Mucosa of rectum (tissue), 2 donors: ENCODE measurements around the gene GMNN.
A peak's percentile ranks its signal among the peaks of the same experiment; 100 is the strongest.

Experiments used
- H3K27ac ChIP-seq, 2 donors: one replicate each; pipeline ENCODE4 v1.7.0; 2013; ENCODE audit warnings: inconsistent platforms in 2 of 2, low read depth in 2 of 2, low read length in 2 of 2
- H3K27me3 ChIP-seq, 2 donors: one replicate each; pipeline ENCODE4 v1.7.0; 2013; ENCODE audit warnings: low read length in 2 of 2; ENCODE audit not compliant: control insufficient read depth in 2 of 2, insufficient read depth in 2 of 2
- H3K36me3 ChIP-seq, 2 donors: one replicate each; pipeline ENCODE4 v1.7.0; 2013; ENCODE audit warnings: low read length in 2 of 2; ENCODE audit not compliant: control insufficient read depth in 2 of 2, insufficient read depth in 2 of 2
- H3K4me1 ChIP-seq, 2 donors: one replicate each; pipeline ENCODE4 v1.7.0; 2013; ENCODE audit warnings: low read length in 2 of 2, mild to moderate bottlenecking in 1 of 2; ENCODE audit not compliant: control insufficient read depth in 2 of 2, insufficient read depth in 2 of 2
- H3K4me3 ChIP-seq, 2 donors: one replicate each; pipeline ENCODE4 v1.7.0; 2013; ENCODE audit warnings: low read length in 2 of 2
- H3K9ac ChIP-seq, 2 donors: one replicate each; pipeline ENCODE4 v1.7.0; 2013; ENCODE audit warnings: low read length in 2 of 2, low read depth in 1 of 2, mild to moderate bottlenecking in 1 of 2
- H3K9me3 ChIP-seq, 2 donors: one replicate each; pipeline ENCODE4 v1.7.0; 2013; ENCODE audit warnings: low read length in 2 of 2; ENCODE audit not compliant: control insufficient read depth in 2 of 2
- donor health status: healthy.
- donor health status: Normal muscosa, but diverticular disease.

Gene GMNN

GRCh38 chr6:24778121-24778520, 3.4 kb downstream of the GMNN start:
- Histone ChIP-seq H3K4me3 (peak overlapping the region; percentile 93 to 100), H3K9me3 (no peaks in the 10 kb centered on the region), H3K4me1 (peaks cover 11 to 21% of the 10 kb centered on the region in 2 donors), H3K27me3 (no peaks in the 10 kb centered on the region), H3K36me3 (peaks cover 3 to 11% of the 10 kb centered on the region in 2 donors), H3K27ac (peak overlapping the region in 1 of 2 donors; percentile 48), H3K9ac (peak overlapping the region; percentile 20 to 34)

- Histone ChIP-seq H3K27me3 (no peaks in the 10 kb centered on the region), H3K9ac (no peak overlapping the region), H3K4me1 (peaks cover 11 to 21% of the 10 kb centered on the region in 2 donors), H3K4me3 (peak overlapping the region; percentile 4 to 100), H3K27ac (peak overlapping the region in 1 of 2 donors; percentile 75), H3K9me3 (no peaks in the 10 kb centered on the region), H3K36me3 (peaks cover 8 to 11% of the 10 kb centered on the region in 2 donors)
Observed at GRCh38 chr6:24778878-24779277, 4.1 kb downstream of the GMNN start.

GRCh38 chr6:24779416-24780016, 4.8 kb downstream of the GMNN start:
- no peaks in the 10 kb centered on the region for H3K9me3 ChIP-seq
- peak overlapping the region; percentile 63 to 75 for H3K27ac ChIP-seq
- peak overlapping the region in 1 of 2 donors; percentile 50 for H3K9ac ChIP-seq
- peaks cover 7 to 17% of the 10 kb centered on the region in 2 donors for H3K4me1 ChIP-seq
- peaks cover 12 to 15% of the 10 kb centered on the region in 2 donors for H3K36me3 ChIP-seq
- peak overlapping the region; percentile 24 to 100 for H3K4me3 ChIP-seq
- no peaks in the 10 kb centered on the region for H3K27me3 ChIP-seq

GRCh38 chr6:24780206-24780605, 5.5 kb downstream of the GMNN start:
- H3K4me1 ChIP-seq = peaks cover 6 to 16% of the 10 kb centered on the region in 2 donors
- H3K9ac ChIP-seq = peak overlapping the region in 1 of 2 donors; percentile 50
- H3K36me3 ChIP-seq = peaks cover 14 to 17% of the 10 kb centered on the region in 2 donors
- H3K27ac ChIP-seq = peak overlapping the region in 1 of 2 donors; percentile 75
- no peaks in the 10 kb centered on the region for H3K27me3 ChIP-seq
- peak overlapping the region; percentile 33 to 100 for H3K4me3 ChIP-seq
- H3K9me3 ChIP-seq = no peaks in the 10 kb centered on the region

- Histone ChIP-seq H3K4me3 (no peak overlapping the region), H3K4me1 (peaks cover 0 to 2% of the 10 kb centered on the region in 2 donors), H3K9ac (no peak overlapping the region), H3K27ac (no peak overlapping the region), H3K36me3 (peaks cover 24 to 34% of the 10 kb centered on the region in 2 donors), H3K27me3 (no peaks in the 10 kb centered on the region), H3K9me3 (no peaks in the 10 kb centered on the region)
Observed at GRCh38 chr6:24788031-24788665, 13.4 kb downstream of the GMNN start.

GRCh38 chr6:24795106-24795505, 20.4 kb downstream of the GMNN start:
- Histone ChIP-seq H3K27ac (no peak overlapping the region), H3K9ac (no peak overlapping the region), H3K36me3 (no peaks in the 10 kb centered on the region), H3K4me3 (no peak overlapping the region), H3K9me3 (no peaks in the 10 kb centered on the region), H3K27me3 (no peaks in the 10 kb centered on the region), H3K4me1 (peaks cover 0 to under 1% of the 10 kb centered on the region in 2 donors)

GRCh38 chr6:24796616-24797290, 22.0 kb downstream of the GMNN start:
- Histone ChIP-seq H3K27ac (no peak overlapping the region), H3K9me3 (no peaks in the 10 kb centered on the region), H3K4me1 (no peaks in the 10 kb centered on the region), H3K27me3 (no peaks in the 10 kb centered on the region), H3K9ac (no peak overlapping the region), H3K4me3 (no peak overlapping the region), H3K36me3 (no peaks in the 10 kb centered on the region)

GRCh38 chr6:24797596-24798216, 23.0 kb downstream of the GMNN start:
- Histone ChIP-seq H3K36me3 (no peaks in the 10 kb centered on the region), H3K27me3 (no peaks in the 10 kb centered on the region), H3K27ac (no peak overlapping the region), H3K9ac (no peak overlapping the region), H3K4me3 (no peak overlapping the region), H3K4me1 (no peaks in the 10 kb centered on the region), H3K9me3 (no peaks in the 10 kb centered on the region)

- Histone ChIP-seq H3K9ac (no peak within 1 kb of the TSS), H3K27me3 (no peaks in the 10 kb centered on the region), H3K4me3 (no peak within 1 kb of the TSS), H3K4me1 (no peaks in the 10 kb centered on the region), H3K9me3 (no peaks in the 10 kb centered on the region), H3K36me3 (no peaks in the 10 kb centered on the region), H3K27ac (no peak within 1 kb of the TSS)
Observed at GRCh38 chr6:24798740-24799540, 24.2 kb downstream of the GMNN start, which contains the start of gene ARMH2. TSS of gene ARMH2 (minus strand) at chr6:24798917. CDS start at chr6:24798857, 60 bp downstream.
